Measurements from ENCODE around the gene CDC42BPA. TPM values are rescaled to one million over a fixed set of nuclear protein-coding genes. Genes with fewer than 3 reads are reported as not detected.

CDC42BPA gene
- total RNA-seq, 1 donor from 2014 or later: 42.7 TPM

- no peaks in the 10 kb centered on the region for H3K4me1 ChIP-seq
- no peak overlapping the region for H3K27ac ChIP-seq
- intact Hi-C loops (cut with DNase I): no loop called here
- no peak for DNase-seq (ENCODE audit: extremely low spot score in 2 of 2)
- H3K9me3 ChIP-seq: no peaks in the 10 kb centered on the region
- no peak overlapping the region for H3K4me3 ChIP-seq
- TF ChIP-seq CTCF (IDR thresholded peaks at IDR 0.05) (no peak), POLR2A (IDR thresholded peaks at IDR 0.05) (no peak), POLR2AphosphoS5 (IDR thresholded peaks at IDR 0.05; ENCODE audit: insufficient read depth in 1 of 2, low read depth in 1 of 2) (no peak)
- H3K27me3 ChIP-seq: no peaks in the 10 kb centered on the region
- peaks cover 0 to 3% of the 10 kb centered on the region in 2 donors for H3K36me3 ChIP-seq
Observed at GRCh38 chr1:227042292-227042691, 276.0 kb downstream of the CDC42BPA start.

GRCh38 chr1:227038401-227038800 is 279.9 kb downstream of the CDC42BPA start:
- intact Hi-C loops (cut with DNase I): no loop called here
- Histone ChIP-seq H3K4me3 (no peak overlapping the region), H3K9me3 (no peaks in the 10 kb centered on the region), H3K36me3 (peaks cover 3 to 5% of the 10 kb centered on the region in 2 donors), H3K27ac (no peak overlapping the region), H3K27me3 (no peaks in the 10 kb centered on the region), H3K4me1 (no peaks in the 10 kb centered on the region)
- DNase-seq (ENCODE audit: extremely low spot score in 2 of 2): no peak
- TF ChIP-seq CTCF (IDR thresholded peaks at IDR 0.05) (no peak), POLR2AphosphoS5 (IDR thresholded peaks at IDR 0.05; ENCODE audit: insufficient read depth in 1 of 2, low read depth in 1 of 2) (no peak), POLR2A (IDR thresholded peaks at IDR 0.05) (no peak)

GRCh38 chr1:227037121-227037520 is 281.2 kb downstream of the CDC42BPA start:
- H3K4me3 ChIP-seq: no peak overlapping the region
- intact Hi-C loops (cut with DNase I): no loop called here
- TF ChIP-seq POLR2AphosphoS5 (IDR thresholded peaks at IDR 0.05; ENCODE audit: insufficient read depth in 1 of 2, low read depth in 1 of 2) (no peak), POLR2A (IDR thresholded peaks at IDR 0.05) (no peak), CTCF (IDR thresholded peaks at IDR 0.05) (no peak)
- no peaks in the 10 kb centered on the region for H3K27me3 ChIP-seq
- H3K27ac ChIP-seq: no peak overlapping the region
- H3K4me1 ChIP-seq: no peaks in the 10 kb centered on the region
- DNase-seq (ENCODE audit: extremely low spot score in 2 of 2): no peak
- peaks cover 3 to 5% of the 10 kb centered on the region in 2 donors for H3K36me3 ChIP-seq
- no peaks in the 10 kb centered on the region for H3K9me3 ChIP-seq

- H3K4me3 ChIP-seq: no peak overlapping the region
- no peaks in the 10 kb centered on the region for H3K4me1 ChIP-seq
- no peak overlapping the region for H3K27ac ChIP-seq
- no peaks in the 10 kb centered on the region for H3K27me3 ChIP-seq
- no peak for TF ChIP-seq CTCF (IDR thresholded peaks at IDR 0.05)
- TF ChIP-seq POLR2A (IDR thresholded peaks at IDR 0.05): no peak
- no peak for TF ChIP-seq POLR2AphosphoS5 (IDR thresholded peaks at IDR 0.05; ENCODE audit: insufficient read depth in 1 of 2, low read depth in 1 of 2)
- H3K36me3 ChIP-seq: peaks cover 3 to 5% of the 10 kb centered on the region in 2 donors
- DNase-seq (ENCODE audit: extremely low spot score in 2 of 2): no peak
- H3K9me3 ChIP-seq: no peaks in the 10 kb centered on the region
- intact Hi-C loops (cut with DNase I): no loop called here
Observed at GRCh38 chr1:227035316-227035715, 283.0 kb downstream of the CDC42BPA start.

- no peak for TF ChIP-seq POLR2AphosphoS5 (IDR thresholded peaks at IDR 0.05; ENCODE audit: insufficient read depth in 1 of 2, low read depth in 1 of 2)
- TF ChIP-seq CTCF (IDR thresholded peaks at IDR 0.05): no peak
- no peak for TF ChIP-seq POLR2A (IDR thresholded peaks at IDR 0.05)
- no peaks in the 10 kb centered on the region for H3K27me3 ChIP-seq
- H3K4me1 ChIP-seq: no peaks in the 10 kb centered on the region
- intact Hi-C loops (cut with DNase I): no loop called here
- no peaks in the 10 kb centered on the region for H3K9me3 ChIP-seq
- no peak overlapping the region for H3K27ac ChIP-seq
- peaks cover 0 to 6% of the 10 kb centered on the region in 2 donors for H3K36me3 ChIP-seq
- H3K4me3 ChIP-seq: no peak overlapping the region
- no peak for DNase-seq (ENCODE audit: extremely low spot score in 2 of 2)
Observed at GRCh38 chr1:227033880-227034279, 284.4 kb downstream of the CDC42BPA start.
